Progenitor cell of endocrine pancreas (in vitro differentiated cells): ENCODE data around the gene SLC41A3. TPM values are rescaled to one million over a fixed set of nuclear protein-coding genes. Genes with fewer than 3 reads are reported as not detected.
"Not testable (repeated sequence)": the region's sequence is repeated elsewhere in the genome, so short reads cannot be mapped to it uniquely, and the experiment has no call there.

Experiments
- DNase-seq: peaks from one replicate; pipeline ENCODE4 v3.0.0; 2021; ENCODE audit warnings: low spot score; ENCODE audit not compliant: unreplicated experiment
- H3K27ac Mint-ChIP-seq: 2 replicates; pipeline ENCODE4 v1.8.0; 2021; ENCODE audit warnings: mild to moderate bottlenecking, moderate library complexity, mixed read lengths
- H3K27me3 Mint-ChIP-seq: 2 replicates; pipeline ENCODE4 v1.8.0; 2021; ENCODE audit warnings: mixed read lengths
- H3K36me3 Mint-ChIP-seq: 2 replicates; pipeline ENCODE4 v1.8.0; 2022; ENCODE audit warnings: mixed read lengths; ENCODE audit not compliant: insufficient read depth
- H3K4me1 Mint-ChIP-seq: 2 replicates; pipeline ENCODE4 v1.8.0; 2021; ENCODE audit warnings: low read depth, mixed read lengths
- H3K4me3 Mint-ChIP-seq: 2 replicates; pipeline ENCODE4 v1.8.0; 2021; ENCODE audit warnings: low read depth, mild to moderate bottlenecking, moderate library complexity, mixed read lengths
- H3K9me3 Mint-ChIP-seq: 2 replicates; pipeline ENCODE4 v1.8.0; 2021; ENCODE audit warnings: low read depth, mixed read lengths
- total RNA-seq: library from RNA; stranded (reverse); gene quantifications from 2 replicates; pipeline ENCODE4 v1.2.1, GENCODE V29; 2021
- TF ChIP-seq, protein P1 (sequence below): fragments of 200-600 bp; sonication (generic); IDR thresholded peaks from one replicate; pipeline ENCODE4 v1.5.0; 2021; ENCODE audit warnings: antibody characterized with exemption, mild to moderate bottlenecking; ENCODE audit not compliant: unreplicated experiment

SLC41A3 gene
- total RNA-seq, 1 donor from 2014 or later = 62.4 TPM

DNA sequence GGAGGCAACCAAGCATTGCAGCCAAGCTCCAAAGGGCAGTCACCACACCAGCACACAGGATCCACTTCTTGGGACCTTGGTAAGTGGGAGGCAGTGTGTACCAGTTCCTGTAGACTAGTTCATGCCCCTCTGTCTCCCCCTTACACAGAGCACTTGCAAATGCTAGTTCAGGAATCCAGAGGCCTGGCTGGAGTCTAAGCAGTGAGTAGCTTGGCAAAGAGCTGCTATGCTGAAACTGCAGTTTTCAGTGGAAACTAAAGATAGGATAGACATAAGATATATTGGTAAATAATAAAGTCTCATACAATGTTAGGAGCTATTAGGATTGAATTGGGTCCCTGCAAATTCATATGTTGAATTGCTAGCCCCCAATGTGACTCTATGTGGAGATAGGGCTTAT lies 13.9 kb upstream of the SLC41A3 start:
- no peaks in the 10 kb centered on the region for H3K4me1 Mint-ChIP-seq
- no peak overlapping the region for H3K27ac Mint-ChIP-seq
- TF ChIP-seq, protein P1, sequence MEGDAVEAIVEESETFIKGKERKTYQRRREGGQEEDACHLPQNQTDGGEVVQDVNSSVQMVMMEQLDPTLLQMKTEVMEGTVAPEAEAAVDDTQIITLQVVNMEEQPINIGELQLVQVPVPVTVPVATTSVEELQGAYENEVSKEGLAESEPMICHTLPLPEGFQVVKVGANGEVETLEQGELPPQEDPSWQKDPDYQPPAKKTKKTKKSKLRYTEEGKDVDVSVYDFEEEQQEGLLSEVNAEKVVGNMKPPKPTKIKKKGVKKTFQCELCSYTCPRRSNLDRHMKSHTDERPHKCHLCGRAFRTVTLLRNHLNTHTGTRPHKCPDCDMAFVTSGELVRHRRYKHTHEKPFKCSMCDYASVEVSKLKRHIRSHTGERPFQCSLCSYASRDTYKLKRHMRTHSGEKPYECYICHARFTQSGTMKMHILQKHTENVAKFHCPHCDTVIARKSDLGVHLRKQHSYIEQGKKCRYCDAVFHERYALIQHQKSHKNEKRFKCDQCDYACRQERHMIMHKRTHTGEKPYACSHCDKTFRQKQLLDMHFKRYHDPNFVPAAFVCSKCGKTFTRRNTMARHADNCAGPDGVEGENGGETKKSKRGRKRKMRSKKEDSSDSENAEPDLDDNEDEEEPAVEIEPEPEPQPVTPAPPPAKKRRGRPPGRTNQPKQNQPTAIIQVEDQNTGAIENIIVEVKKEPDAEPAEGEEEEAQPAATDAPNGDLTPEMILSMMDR = no peak
- no peak overlapping the region for H3K4me3 Mint-ChIP-seq
- no peak for DNase-seq
- H3K36me3 Mint-ChIP-seq = peaks cover 2% of the 10 kb centered on the region
- H3K9me3 Mint-ChIP-seq = peaks cover 24% of the 10 kb centered on the region
- H3K27me3 Mint-ChIP-seq = no peaks in the 10 kb centered on the region

DNA sequence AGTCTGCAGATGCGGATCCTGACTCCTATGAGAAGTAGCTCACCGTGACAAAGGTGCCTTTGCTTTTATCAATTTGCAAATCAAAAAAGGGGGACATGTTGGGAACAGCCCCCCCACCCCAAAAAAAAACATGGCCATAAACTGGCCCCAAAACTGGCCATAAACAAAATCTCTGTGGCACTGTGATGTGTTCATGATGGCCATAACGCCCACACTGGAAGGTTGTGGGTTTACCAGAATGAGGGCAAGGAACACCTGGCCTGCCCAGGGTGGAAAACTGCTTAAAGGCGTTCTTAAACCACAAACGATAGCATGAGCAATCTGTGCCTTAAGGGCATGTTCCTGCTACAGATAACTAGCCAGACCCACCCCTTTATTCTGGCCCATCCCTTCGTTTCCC lies 12.3 kb upstream of the SLC41A3 start:
- not testable (repeated sequence) for H3K4me3 Mint-ChIP-seq, H3K4me1 Mint-ChIP-seq, DNase-seq, H3K36me3 Mint-ChIP-seq, H3K27ac Mint-ChIP-seq, H3K27me3 Mint-ChIP-seq
- H3K9me3 Mint-ChIP-seq = peaks cover 34% of the 10 kb centered on the region

DNA sequence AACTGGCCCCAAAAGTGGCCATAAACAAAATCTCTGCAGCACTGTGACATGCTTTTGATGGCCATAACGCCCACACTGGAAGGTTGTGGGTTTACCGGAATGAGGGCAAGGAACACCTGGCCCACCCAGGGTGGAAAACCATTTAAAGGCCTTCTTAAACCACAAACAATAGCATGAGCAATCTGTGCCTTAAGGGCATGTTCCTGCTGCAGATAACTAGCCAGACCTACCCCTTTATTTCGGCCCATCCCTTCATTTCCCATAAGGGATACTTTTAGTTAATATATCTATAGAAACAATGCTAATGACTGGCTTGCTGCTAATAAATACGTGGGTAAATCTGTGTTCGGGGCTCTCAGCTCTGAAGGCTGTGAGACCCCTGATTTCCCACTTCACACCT lies 8.2 kb upstream of the SLC41A3 start:
- H3K27ac Mint-ChIP-seq, H3K36me3 Mint-ChIP-seq, H3K4me1 Mint-ChIP-seq, H3K27me3 Mint-ChIP-seq, H3K4me3 Mint-ChIP-seq, DNase-seq: not testable (repeated sequence)
- peaks cover 43% of the 10 kb centered on the region for H3K9me3 Mint-ChIP-seq

DNA sequence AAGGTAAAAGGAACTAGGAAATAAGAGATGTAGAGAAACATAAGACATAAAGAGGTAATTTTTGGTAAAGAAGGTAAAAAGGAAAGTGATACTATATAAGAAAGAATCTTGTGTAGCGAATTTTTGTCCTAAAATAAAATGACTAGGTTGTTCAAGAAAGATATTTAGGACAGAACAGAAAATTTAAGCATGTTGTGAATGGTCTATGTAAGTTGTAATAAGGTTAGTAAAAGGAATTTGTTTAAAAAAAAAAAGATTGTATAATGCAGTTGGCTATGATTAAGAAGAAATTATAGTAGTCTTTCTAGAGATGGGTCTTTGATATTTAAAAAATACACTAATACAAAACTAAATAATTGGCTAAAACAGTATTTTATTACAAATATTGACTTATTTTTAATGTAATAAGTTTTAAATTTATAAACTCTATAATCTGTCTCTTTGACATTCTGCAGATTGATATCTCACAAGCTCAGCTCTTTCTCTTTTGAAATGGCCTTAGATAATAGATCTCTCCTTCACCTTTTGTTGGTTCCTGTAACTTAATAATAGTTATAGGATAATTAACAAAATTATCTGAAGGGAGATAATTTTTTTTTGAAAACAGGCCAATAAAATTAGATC lies 3.7 kb upstream of the SLC41A3 start:
- Mint-ChIP-seq H3K27ac (no peak overlapping the region), H3K27me3 (no peaks in the 10 kb centered on the region), H3K4me1 (peaks cover 7% of the 10 kb centered on the region), H3K36me3 (no peaks in the 10 kb centered on the region), H3K4me3 (no peak overlapping the region), H3K9me3 (peaks cover 19% of the 10 kb centered on the region)
- TF ChIP-seq, protein P1 = no peak
- no peak for DNase-seq

DNA sequence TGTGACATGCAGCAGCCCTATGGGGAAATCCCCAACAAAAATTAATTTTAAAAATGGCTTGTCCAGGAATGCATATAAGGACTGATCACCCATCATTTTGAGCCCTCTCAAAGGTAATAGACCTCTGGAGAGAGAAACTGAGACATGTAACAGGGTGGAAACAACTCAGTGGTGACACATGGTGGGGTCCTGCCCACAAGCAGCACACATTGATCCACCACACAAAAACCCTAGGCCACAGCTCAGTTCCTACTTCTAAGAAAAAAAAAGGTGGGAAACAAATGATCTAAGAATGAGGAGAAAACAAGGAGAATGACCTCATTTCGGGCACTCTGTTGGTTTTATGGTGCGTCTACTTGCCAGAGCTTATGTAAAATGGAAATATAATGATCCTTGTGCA lies 1.9 kb upstream of the SLC41A3 start:
- H3K27ac Mint-ChIP-seq = no peak overlapping the region
- peaks cover 5% of the 10 kb centered on the region for H3K9me3 Mint-ChIP-seq
- no peak overlapping the region for H3K4me3 Mint-ChIP-seq
- H3K4me1 Mint-ChIP-seq = peaks cover 7% of the 10 kb centered on the region
- TF ChIP-seq, protein P1 = no peak
- no peaks in the 10 kb centered on the region for H3K36me3 Mint-ChIP-seq
- DNase-seq = no peak
- no peaks in the 10 kb centered on the region for H3K27me3 Mint-ChIP-seq

DNA sequence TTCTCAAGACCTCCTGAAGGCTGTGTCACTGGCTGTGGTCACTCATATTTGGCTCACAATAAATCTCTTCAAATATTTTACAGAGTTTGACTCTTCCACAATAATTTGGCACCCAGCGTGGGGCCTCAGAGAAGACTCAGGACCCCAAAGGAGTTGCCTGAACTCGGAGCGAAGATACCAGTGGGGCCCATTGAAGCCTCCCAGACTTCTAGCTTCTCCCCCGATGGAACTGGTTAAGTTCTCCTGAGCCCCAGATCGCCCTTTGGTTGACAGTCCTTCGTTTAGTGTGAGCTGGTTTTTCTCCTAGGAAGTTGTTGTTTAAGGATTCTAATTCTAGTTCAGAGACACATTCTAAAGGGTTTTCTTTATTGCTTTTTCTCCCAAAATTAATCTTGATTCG lies 1.4 kb upstream of the SLC41A3 start:
- peak overlapping the region; percentile 78 for H3K4me3 Mint-ChIP-seq
- TF ChIP-seq, protein P1 = no peak
- no peaks in the 10 kb centered on the region for H3K36me3 Mint-ChIP-seq
- peak overlapping the region; percentile 89 for H3K27ac Mint-ChIP-seq
- DNase-seq = no peak
- no peaks in the 10 kb centered on the region for H3K27me3 Mint-ChIP-seq
- H3K4me1 Mint-ChIP-seq = peaks cover 7% of the 10 kb centered on the region
- H3K9me3 Mint-ChIP-seq = peaks cover 5% of the 10 kb centered on the region
